Upper lobe of left lung (tissue), 4 donors: ENCODE measurements around the gene EYS.

Experiments used
- POLR2A ChIP-seq, 4 donors: fragments of 450-650 bp; IDR thresholded peaks; one replicate each; pipeline ENCODE4 v1.5.1; 2016 to 2017; ENCODE audit warnings: antibody characterized with exemption in 4 of 4, mild to moderate bottlenecking in 2 of 4
- POLR2AphosphoS5 ChIP-seq, 2 donors: sonication (generic); formaldehyde crosslinking; IDR thresholded peaks; one replicate each; pipeline ENCODE4 v1.5.1; 2017; ENCODE audit warnings: antibody characterized with exemption in 2 of 2
- TF ChIP-seq, protein P1 (sequence below), 6 experiments: fragments of 450-650 bp in 4 of 6; fragments of 200-600 bp in 2 of 6; sonication (generic) in 2 of 6; IDR thresholded peaks; one replicate each; pipeline ENCODE4 v1.5.1; 2016 to 2019; ENCODE audit warnings: antibody characterized with exemption in 6 of 6

DNA sequence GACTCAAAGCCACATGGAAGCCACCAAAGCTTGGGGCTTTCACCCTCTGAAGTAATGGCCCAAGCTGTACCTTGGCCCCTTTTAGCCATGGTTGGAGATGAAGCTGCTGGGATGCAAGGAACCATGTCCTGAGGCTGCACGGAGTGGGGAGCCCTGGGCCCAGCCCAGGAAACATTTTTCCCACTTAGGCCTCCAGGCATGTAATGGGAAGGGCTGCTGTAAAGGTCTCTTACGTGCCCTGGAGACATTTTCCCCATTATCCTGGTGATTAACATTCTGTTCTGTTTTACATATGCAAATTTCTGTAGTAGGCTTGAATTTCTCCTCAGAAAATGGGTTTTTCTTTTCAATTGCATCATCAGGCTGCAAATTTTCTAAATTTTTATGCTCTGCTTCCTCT is 558.2 kb downstream of the EYS start:
- TF ChIP-seq POLR2A (IDR thresholded peaks at IDR 0.05) (no peak), POLR2AphosphoS5 (IDR thresholded peaks at IDR 0.05) (no peak)
- TF ChIP-seq, protein P1, sequence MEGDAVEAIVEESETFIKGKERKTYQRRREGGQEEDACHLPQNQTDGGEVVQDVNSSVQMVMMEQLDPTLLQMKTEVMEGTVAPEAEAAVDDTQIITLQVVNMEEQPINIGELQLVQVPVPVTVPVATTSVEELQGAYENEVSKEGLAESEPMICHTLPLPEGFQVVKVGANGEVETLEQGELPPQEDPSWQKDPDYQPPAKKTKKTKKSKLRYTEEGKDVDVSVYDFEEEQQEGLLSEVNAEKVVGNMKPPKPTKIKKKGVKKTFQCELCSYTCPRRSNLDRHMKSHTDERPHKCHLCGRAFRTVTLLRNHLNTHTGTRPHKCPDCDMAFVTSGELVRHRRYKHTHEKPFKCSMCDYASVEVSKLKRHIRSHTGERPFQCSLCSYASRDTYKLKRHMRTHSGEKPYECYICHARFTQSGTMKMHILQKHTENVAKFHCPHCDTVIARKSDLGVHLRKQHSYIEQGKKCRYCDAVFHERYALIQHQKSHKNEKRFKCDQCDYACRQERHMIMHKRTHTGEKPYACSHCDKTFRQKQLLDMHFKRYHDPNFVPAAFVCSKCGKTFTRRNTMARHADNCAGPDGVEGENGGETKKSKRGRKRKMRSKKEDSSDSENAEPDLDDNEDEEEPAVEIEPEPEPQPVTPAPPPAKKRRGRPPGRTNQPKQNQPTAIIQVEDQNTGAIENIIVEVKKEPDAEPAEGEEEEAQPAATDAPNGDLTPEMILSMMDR (IDR thresholded peaks at IDR 0.05), result no peak
